ENCODE measurements around the gene FYB1.
"Not testable (repeated sequence)": the region's sequence is repeated elsewhere in the genome, so short reads cannot be mapped to it uniquely, and the experiment has no call there.

The FYB1 gene, protein sequence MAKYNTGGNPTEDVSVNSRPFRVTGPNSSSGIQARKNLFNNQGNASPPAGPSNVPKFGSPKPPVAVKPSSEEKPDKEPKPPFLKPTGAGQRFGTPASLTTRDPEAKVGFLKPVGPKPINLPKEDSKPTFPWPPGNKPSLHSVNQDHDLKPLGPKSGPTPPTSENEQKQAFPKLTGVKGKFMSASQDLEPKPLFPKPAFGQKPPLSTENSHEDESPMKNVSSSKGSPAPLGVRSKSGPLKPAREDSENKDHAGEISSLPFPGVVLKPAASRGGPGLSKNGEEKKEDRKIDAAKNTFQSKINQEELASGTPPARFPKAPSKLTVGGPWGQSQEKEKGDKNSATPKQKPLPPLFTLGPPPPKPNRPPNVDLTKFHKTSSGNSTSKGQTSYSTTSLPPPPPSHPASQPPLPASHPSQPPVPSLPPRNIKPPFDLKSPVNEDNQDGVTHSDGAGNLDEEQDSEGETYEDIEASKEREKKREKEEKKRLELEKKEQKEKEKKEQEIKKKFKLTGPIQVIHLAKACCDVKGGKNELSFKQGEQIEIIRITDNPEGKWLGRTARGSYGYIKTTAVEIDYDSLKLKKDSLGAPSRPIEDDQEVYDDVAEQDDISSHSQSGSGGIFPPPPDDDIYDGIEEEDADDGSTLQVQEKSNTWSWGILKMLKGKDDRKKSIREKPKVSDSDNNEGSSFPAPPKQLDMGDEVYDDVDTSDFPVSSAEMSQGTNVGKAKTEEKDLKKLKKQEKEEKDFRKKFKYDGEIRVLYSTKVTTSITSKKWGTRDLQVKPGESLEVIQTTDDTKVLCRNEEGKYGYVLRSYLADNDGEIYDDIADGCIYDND

GRCh38 chr5:39219437-39219836 lies at the start of gene FYB1:
Gene FYB1 (minus strand): TSS chr5:39219563. CDS start chr5:39202960, 16,603 bp downstream.
- peak; percentile 75 for DNase-seq

GRCh38 chr5:39267186-39267585 lies 47.8 kb upstream of the FYB1 start:
- DNase-seq, result no peak

DNA sequence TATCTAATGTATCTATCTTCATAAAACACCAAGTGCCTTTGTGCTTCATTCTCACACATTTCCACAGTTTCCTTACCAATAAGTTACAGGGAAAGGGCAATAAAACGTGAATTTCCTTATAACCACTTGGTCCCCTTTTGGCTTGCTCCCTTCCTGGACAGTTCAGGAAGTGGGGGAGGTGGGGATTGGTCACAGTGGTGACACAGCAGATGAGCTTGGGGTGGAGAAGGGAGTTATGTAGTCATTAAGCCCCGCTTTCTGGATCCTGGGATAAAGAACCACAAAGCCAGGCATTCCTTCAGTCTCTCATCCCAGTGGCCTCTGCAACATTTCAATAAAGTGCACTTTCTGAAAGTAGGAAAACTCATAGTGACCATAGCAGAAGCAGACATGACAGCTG lies 47.1 kb upstream of the FYB1 start:
- peak; percentile 51 for DNase-seq

DNA sequence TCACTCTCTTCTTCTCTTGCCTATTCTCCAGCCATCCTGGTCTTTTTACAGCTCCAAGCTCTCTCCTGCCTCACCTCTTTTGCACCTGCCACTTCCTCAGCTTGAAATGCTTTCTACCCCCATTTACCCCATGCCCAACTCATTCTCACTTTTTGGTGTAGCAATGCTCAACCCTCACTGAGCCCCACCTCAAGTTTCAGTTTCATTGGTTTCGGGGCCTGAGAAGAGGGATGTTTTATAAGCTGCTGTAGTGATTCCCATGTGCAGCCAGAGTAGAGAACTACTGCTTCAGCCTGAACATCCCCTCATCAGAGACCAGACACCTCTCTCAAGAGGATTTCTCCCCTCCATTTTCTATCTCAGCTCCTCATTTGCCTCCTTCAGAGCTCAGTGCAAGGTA lies 45.2 kb upstream of the FYB1 start:
- DNase-seq, result no peak

DNA sequence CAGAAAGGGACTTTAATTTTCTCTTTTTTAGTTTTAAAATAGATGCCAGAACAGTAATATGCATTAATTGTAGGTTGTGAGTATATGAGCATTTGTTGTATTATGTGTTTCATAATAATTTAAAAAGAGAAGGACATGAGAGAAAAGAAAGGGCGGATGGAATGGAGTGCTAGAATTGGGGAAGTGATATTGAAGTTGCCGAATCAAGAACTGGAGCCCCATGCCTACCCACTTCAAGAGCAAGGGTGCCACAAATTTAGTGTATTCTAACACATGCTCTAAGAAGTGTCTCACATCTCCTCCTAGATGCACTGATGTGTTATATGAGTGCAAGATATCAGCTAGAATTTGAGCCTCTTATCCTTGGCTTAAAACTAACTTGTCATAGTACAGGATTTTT lies 43.6 kb upstream of the FYB1 start:
- no peak for DNase-seq

DNA sequence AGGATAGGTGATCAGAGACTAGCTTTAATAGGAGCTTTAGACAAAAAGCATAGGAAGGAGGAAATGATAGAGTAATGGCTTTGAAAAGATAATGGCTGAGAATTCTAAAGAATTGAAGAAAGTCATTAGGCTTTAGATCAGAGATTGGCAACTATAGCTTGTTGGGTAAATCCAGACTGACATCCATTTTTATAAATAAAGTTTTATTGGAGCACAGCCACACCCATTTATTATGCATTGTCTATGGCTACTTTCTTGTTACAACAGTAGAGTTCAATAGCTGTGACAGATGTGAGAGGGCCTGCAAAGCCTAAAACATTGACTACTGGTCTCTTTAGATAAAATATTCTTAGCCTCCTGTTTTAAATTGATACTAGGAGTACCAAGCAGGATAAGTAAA lies 40.7 kb upstream of the FYB1 start:
- DNase-seq, result no peak

GRCh38 chr5:39257554-39257953 lies 38.2 kb upstream of the FYB1 start:
- DNase-seq, result no peak

GRCh38 chr5:39256477-39257235 lies 37.3 kb upstream of the FYB1 start:
- peak; percentile 84 for DNase-seq

DNA sequence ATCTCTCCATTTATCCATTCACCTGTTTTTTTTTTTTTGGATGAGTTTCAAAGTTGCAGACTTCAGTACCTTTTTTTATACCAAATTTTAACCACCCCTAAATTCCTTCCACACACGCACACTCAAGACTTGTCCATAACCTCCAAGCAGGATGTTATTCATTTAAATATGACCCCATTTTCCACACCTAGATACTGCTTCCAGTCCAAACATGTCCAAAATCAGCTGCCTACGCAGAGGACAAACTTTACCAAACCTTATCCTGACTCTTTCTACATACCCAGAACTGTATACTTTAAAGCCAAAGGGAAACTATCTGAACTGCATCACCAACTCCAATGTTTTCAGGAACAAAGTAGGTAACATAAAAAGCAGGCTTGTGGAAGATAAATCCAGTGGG lies 36.0 kb upstream of the FYB1 start:
- DNase-seq, result no peak

DNA sequence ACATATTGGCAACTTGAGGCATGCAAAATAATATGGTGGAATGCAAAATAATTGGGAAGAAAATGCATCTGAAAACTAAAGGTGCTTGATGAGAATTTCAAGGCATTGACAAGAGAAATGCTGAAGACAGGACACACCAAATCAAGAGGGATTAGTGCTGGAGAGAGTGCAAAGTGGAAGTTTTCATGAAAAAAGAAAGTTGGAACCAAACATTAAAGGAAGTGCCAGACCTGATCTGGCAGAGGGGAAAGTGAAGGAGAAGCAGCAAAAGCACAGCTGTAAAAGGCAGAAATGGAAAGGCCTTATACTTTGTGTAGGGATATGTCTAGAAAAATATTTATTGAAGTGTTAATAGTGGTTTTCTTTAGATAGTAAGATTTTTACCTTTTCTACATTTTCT lies 35.3 kb upstream of the FYB1 start:
- no peak for DNase-seq

GRCh38 chr5:39253196-39253595 lies 33.8 kb upstream of the FYB1 start:
- peak; percentile 47 for DNase-seq

DNA sequence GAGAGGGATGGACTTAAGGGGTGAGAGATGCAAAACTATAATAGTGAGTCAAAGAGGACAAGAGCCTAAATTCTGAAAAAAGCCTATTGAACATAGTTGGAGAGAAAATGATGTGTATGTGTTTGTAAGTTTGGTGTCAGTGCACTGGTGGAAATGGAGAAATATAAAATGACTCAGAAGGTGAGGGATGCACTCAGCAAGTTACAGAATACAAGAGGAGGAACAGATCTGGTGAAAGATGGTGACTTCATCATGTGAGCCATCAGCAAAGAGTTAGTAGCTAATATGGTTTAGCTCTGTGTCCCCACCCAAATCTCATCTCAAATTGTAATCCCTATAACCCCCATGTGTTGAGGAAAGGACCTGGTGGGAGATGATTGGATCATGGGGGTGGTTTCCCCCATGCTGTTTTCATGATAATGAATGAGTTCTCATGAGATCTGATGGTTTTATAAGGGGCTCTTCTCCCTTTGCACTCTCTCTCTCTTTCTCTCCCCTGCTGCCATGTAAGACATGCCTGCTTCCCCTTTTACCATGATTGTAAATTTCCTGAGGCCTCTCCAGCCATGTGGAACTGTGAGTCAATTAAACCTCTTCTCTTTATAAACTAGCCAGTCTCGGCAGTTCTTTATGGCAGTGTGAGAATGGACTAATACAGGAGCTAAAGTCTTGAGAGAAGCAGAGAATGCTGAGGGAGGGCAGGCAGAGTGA lies 30.4 kb upstream of the FYB1 start:
- DNase-seq, result no peak

GRCh38 chr5:39249069-39249468 lies 29.7 kb upstream of the FYB1 start:
- DNase-seq, result no peak

GRCh38 chr5:39240750-39241149 lies 21.4 kb upstream of the FYB1 start:
- DNase-seq, result no peak

DNA sequence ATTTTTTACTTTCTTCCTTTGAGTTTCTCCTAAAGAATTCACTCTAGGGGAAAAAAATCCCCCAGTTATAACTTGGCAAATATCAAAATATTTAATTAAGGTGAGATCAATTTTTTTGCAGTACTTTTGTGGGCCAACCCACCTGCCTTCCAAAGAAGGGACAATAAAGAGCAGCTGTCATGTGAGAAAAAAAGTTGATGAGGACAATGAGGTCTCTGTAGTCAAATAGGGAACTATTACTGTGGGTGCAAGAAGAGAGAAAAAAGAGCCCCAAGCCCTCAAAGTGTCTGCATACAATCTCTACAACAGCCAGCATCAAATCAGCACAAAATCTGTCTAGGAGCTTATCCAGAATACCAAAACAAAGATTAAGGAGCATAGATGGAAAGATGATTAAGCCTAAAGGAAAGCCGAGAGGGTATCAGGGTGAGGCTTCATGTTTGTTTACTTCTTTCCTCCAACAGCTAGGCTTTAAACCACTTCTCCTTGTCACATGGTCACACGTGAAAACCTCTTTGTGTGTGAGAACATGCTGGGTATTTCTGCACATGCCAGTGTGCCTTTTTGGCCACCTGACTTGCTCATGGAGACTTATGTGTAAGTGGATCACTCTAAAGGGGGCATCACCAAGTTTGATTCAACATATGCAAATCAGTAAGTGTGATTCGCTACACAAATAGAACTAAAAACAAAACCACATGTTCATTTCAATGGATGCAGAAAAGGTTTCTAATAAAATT lies 19.2 kb upstream of the FYB1 start:
- DNase-seq, result no peak

GRCh38 chr5:39236718-39237117 lies 17.4 kb upstream of the FYB1 start:
- DNase-seq, result no peak

DNA sequence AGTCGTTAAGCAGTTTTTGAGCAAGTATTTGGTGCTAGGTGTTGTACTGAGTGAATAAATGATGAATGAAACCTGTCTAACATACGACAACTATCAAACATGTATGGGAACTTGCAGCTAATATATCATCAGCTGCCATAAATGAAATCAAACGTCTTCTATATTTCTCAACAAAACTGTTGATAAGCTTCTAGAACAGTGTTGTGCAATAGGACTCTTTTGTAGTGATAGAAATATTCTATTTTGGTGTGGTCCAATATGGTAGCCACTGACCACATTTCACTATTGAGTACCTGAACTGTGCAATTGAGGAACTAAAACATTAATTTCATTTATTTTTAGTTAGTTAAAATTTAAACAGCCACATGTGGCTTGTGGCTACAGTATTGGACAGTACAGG lies 16.3 kb upstream of the FYB1 start:
- DNase-seq, result no peak

- not testable (repeated sequence) for DNase-seq
These were observed 15.1 kb upstream of the FYB1 start for GRCh38 chr5:39234494-39234893.

DNA sequence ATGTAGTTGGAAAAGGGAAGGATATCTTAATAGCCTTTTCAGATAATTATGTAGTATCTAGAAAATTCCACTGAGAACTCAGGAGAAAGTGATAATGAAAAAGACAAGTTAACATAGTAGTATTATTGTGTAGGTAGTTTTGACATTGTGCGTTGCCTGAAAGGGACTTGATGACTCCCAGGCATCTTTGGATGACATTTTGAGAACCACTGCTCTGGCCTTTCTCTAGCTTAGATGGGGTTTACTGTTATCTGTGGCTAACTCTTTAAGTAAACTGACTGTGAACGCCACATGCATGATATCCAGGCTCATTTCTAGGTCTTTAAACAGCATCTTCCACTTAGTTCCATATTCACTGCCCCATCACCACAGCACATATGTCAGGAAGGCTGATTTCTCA lies 14.4 kb upstream of the FYB1 start:
- DNase-seq, result no peak

DNA sequence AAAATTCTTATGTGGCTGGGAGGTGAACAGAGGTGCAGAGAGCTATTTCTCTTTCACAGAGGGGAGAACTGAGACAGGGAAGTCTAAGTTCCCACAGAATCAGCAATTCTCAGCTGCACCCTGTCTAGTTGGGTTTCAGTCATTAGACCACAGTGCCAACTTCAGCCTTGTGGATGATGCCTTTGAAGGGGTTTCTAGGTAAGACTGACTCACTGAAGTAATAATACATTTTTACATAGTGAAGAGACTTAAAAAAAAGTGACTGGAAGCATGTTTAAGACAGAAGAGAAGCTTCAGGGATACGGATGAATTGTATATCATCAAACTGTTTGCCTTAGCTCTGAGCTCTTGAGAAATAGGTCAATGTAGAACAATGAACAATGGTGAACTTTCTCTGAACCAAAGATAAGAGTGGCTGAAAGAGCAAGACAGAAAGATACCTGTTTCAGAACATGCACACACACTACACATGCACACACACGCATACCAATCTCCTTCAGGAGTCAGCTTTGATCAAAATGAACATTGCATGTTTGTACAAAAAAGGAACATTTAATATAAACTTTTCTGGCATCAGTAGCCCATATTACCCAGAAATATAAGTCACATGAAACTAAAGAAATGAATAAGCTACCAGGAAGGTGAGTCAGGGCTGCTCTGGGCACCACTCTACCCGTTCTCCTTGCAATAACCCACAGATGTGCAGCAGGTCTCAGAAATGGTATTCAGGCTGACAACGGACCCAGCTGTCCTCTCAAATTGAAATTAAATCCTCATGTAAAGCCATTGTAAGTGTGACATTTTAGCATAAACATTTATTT lies 12.6 kb upstream of the FYB1 start:
- peak; percentile 23 for DNase-seq

DNA sequence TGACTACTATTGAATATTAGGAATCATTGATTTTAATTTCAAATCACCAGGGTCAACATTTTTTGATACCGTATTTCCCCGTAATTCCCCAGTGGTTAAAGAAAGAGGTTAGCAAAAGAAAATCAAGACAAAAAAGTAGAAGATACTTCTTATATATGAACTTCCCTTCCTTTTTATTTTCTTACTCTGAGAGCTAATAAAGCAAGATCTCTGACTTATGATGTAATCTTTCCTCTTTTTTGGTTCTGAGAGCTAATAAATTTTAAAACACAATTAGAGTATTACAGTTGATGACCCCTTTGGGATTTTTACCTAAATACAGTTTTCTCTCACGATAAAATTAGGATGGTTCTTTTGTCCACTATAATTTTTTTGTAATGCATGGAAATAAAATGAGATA lies 9.2 kb upstream of the FYB1 start:
- DNase-seq, result no peak
